Loucy (cell line): ENCODE data around the gene WASF2.

Source experiments
- CTCF ChIP-seq: fragments of 200-600 bp; sonication (generic); conservative IDR thresholded peaks from 2 replicates; pipeline ENCODE4 v1.5.1; 2014; ENCODE audit warnings: mild to moderate bottlenecking, antibody characterized with exemption, low read length
- EZH2phosphoT487 ChIP-seq: fragments of 200-600 bp; IDR thresholded peaks from 2 replicates; pipeline ENCODE4 v1.6.1; 2018; ENCODE audit warnings: antibody characterized with exemption, mild to moderate bottlenecking, moderate library complexity, borderline replicate concordance

DNA sequence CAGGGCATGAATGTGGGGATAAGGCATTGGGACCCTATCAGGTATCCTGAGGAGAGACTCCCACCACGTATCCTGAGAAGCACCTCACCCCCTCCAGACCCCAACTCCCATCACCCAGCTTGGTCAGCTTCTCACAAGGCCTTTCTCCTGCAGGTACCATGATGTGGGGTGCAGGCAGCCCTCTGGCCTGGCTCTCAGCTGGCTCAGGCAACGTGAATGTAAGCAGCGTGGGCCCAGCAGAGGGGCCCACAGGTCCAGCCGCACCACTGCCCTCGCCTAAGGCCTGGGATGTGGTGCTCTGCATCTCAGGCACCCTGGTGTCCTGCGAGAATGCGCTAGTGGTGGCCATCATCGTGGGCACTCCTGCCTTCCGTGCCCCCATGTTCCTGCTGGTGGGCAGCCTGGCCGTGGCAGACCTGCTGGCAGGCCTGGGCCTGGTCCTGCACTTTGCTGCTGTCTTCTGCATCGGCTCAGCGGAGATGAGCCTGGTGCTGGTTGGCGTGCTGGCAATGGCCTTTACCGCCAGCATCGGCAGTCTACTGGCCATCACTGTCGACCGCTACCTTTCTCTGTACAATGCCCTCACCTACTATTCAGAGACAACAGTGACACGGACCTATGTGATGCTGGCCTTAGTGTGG is 96.2 kb downstream of the WASF2 start:
- TF ChIP-seq CTCF (no peak), EZH2phosphoT487 (no peak)
